SK-N-SH (cell line): ENCODE results near the gene DDAH2. TPM values are rescaled to one million over a fixed set of nuclear protein-coding genes. Genes with fewer than 3 reads are reported as not detected.

ENCODE experiments used
- CTCF ChIA-PET: fragments of 300-600, 350-600 bp; formaldehyde crosslinking; extraction: SDS; loops from one replicate; lab custom pipeline; 2021; lab: Yijun Ruan, JAX
- POLR2A ChIA-PET: fragments of 350-600 bp; sonication (Branson Sonifier 250); formaldehyde crosslinking; extraction: SDS; loops from one replicate; lab custom pipeline; 2020; ENCODE audit warnings: antibody characterized with exemption, inconsistent platforms; lab: Yijun Ruan, JAX
- DNase-seq: peaks from one replicate; pipeline ENCODE4 v3.0.0; 2012
- H2AFZ ChIP-seq: fragments of 200-600 bp; sonication (generic); 2 replicates; pipeline ENCODE4 v1.8.1; 2016; ENCODE audit warnings: antibody characterized with exemption, mild to moderate bottlenecking, low read depth
- H3F3A ChIP-seq: fragments of 200-600 bp; sonication (generic); replicated peaks from 2 replicates; pipeline ENCODE3; 2016; ENCODE audit warnings: antibody characterized with exemption, mild to moderate bottlenecking; ENCODE audit not compliant: insufficient read depth
- H3K27ac ChIP-seq, 2 experiments: fragments of 200-500 bp in 1 of 2; fragments of 200-600 bp in 1 of 2; sonication (Bioruptor generic) in 1 of 2; sonication (generic), shearing (Covaris generic) in 1 of 2; 2 replicates each; pipeline versions ENCODE4 v1.5.1 to v1.6.1; 2014 to 2016; ENCODE audit warnings: low read depth in 2 of 2, inconsistent platforms in 1 of 2, low read length in 1 of 2, mild to moderate bottlenecking in 1 of 2, mixed read lengths in 1 of 2
- H3K27me3 ChIP-seq: fragments of 200-600 bp; sonication (generic), shearing (Covaris generic); 2 replicates; pipeline ENCODE4 v1.6.1; 2016; ENCODE audit warnings: mixed run types; ENCODE audit not compliant: insufficient read depth
- H3K36me3 ChIP-seq, 2 experiments: fragments of 200-500 bp in 1 of 2; fragments of 200-600 bp in 1 of 2; sonication (Bioruptor generic) in 1 of 2; sonication (generic) in 1 of 2; replicated peaks in 1 of 2; 2 replicates each; pipeline versions ENCODE3 to v1.5.1; 2014 to 2016; ENCODE audit warnings: low read length in 1 of 2, mild to moderate bottlenecking in 1 of 2; ENCODE audit not compliant: insufficient read depth in 2 of 2, control insufficient read depth in 1 of 2
- H3K4me1 ChIP-seq, 2 experiments: fragments of 200-500 bp in 1 of 2; fragments of 200-600 bp in 1 of 2; sonication (Bioruptor generic) in 1 of 2; sonication (generic), shearing (Covaris generic) in 1 of 2; 2 replicates each; pipeline versions ENCODE4 v1.5.1 to v1.6.1; 2014 to 2016; ENCODE audit warnings: low read depth in 1 of 2, low read length in 1 of 2, mixed run types in 1 of 2; ENCODE audit not compliant: insufficient read depth in 2 of 2, control insufficient read depth in 1 of 2
- H3K4me2 ChIP-seq: fragments of 200-600 bp; sonication (generic), shearing (Covaris generic); 2 replicates; pipeline ENCODE4 v1.6.1; 2017; ENCODE audit warnings: mixed run types
- H3K4me3 ChIP-seq, 2 experiments: fragments of 200-500 bp in 1 of 2; fragments of 200-600 bp in 1 of 2; sonication (Bioruptor generic) in 1 of 2; sonication (generic), shearing (Covaris generic) in 1 of 2; 2 replicates each; pipeline versions ENCODE4 v1.5.1 to v1.8.1; 2014 to 2016; ENCODE audit warnings: low read depth in 2 of 2, inconsistent platforms in 1 of 2, low read length in 1 of 2, mild to moderate bottlenecking in 1 of 2, mixed read lengths in 1 of 2, moderate library complexity in 1 of 2
- H3K79me2 ChIP-seq: fragments of 200-600 bp; sonication (generic); 2 replicates; pipeline ENCODE4 v1.8.1; 2017; ENCODE audit warnings: mild to moderate bottlenecking; ENCODE audit not compliant: insufficient read depth
- H3K9ac ChIP-seq: fragments of 200-600 bp; sonication (generic); 2 replicates; pipeline ENCODE4 v1.6.1; 2017; ENCODE audit warnings: mixed run types
- H3K9me2 ChIP-seq: fragments of 200-600 bp; sonication (generic); 2 replicates; pipeline ENCODE4 v1.6.1; 2017; ENCODE audit warnings: mixed run types
- H3K9me3 ChIP-seq: fragments of 200-600 bp; sonication (generic); 2 replicates; pipeline ENCODE4 v1.6.1; 2017; ENCODE audit warnings: mixed run types, mild to moderate bottlenecking, moderate library complexity
- H4K20me1 ChIP-seq: fragments of 200-600 bp; sonication (generic); 2 replicates; pipeline ENCODE4 v1.6.1; 2017; ENCODE audit warnings: mild to moderate bottlenecking, mixed run types; ENCODE audit not compliant: insufficient read depth
- CTCF ChIP-seq: fragments of 200-600 bp; sonication (generic); IDR thresholded peaks from 2 replicates; pipeline ENCODE4 v1.6.1; 2017; ENCODE audit warnings: antibody characterized with exemption, mild to moderate bottlenecking, moderate library complexity
- ELF1 ChIP-seq: IDR thresholded peaks from 2 replicates; pipeline ENCODE4 v1.4.0; 2012
- EP300 ChIP-seq, 2 experiments: IDR thresholded peaks; 2 replicates each; pipeline versions ENCODE4 v1.4.0 to v1.6.1; 2012; ENCODE audit warnings: borderline replicate concordance in 1 of 2, low read depth in 1 of 2, low read length in 1 of 2
- EZH2phosphoT487 ChIP-seq: fragments of 200-600 bp; sonication (generic); IDR thresholded peaks from 2 replicates; pipeline ENCODE4 v1.6.1; 2017; ENCODE audit warnings: low read depth, mixed run types, mild to moderate bottlenecking, antibody characterized with exemption, moderate library complexity, borderline replicate concordance
- FOSL2 ChIP-seq: IDR thresholded peaks from 2 replicates; pipeline ENCODE4 v1.4.0; 2012; ENCODE audit warnings: low read depth, mild to moderate bottlenecking, moderate library complexity, borderline replicate concordance
- FOXM1 ChIP-seq: IDR thresholded peaks from 2 replicates; pipeline ENCODE4 v1.4.0; 2012; ENCODE audit warnings: low read depth, mild to moderate bottlenecking
- GABPA ChIP-seq: IDR thresholded peaks from 2 replicates; pipeline ENCODE4 v1.4.0; 2012; ENCODE audit warnings: low read depth, mild to moderate bottlenecking
- GATA2 ChIP-seq: sonication (generic); formaldehyde crosslinking; IDR thresholded peaks from 2 replicates; pipeline ENCODE4 v1.5.0; 2020; ENCODE audit warnings: mild to moderate bottlenecking, missing genetic modification reagents
- MAX ChIP-seq: IDR thresholded peaks from 2 replicates; pipeline ENCODE4 v1.4.0; 2012; ENCODE audit warnings: low read depth
- MEF2A ChIP-seq: IDR thresholded peaks from 2 replicates; pipeline ENCODE4 v1.4.0; 2012; ENCODE audit warnings: low read depth, borderline replicate concordance
- MXI1 ChIP-seq: IDR thresholded peaks from 2 replicates; pipeline ENCODE4 v1.6.1; 2012; ENCODE audit warnings: mild to moderate bottlenecking, low read depth, low read length, improper control_type of control experiment
- NFIC ChIP-seq: IDR thresholded peaks from 2 replicates; pipeline ENCODE4 v1.4.0; 2012; ENCODE audit warnings: borderline replicate concordance
- NRF1 ChIP-seq: IDR thresholded peaks from 2 replicates; pipeline ENCODE4 v1.6.1; 2012; ENCODE audit warnings: low read depth, mild to moderate bottlenecking, low read length
- POLR2AphosphoS5 ChIP-seq: IDR thresholded peaks from 2 replicates; pipeline ENCODE4 v1.6.1; 2012; ENCODE audit warnings: low read depth, low read length
- RCOR1 ChIP-seq: fragments of 150-350 bp; IDR thresholded peaks from 2 replicates; pipeline ENCODE4 v1.6.1; 2017; ENCODE audit warnings: antibody characterized with exemption, low read length
- RFX5 ChIP-seq: IDR thresholded peaks from 2 replicates; pipeline ENCODE4 v1.6.1; 2012; ENCODE audit warnings: mild to moderate bottlenecking, improper control_type of control experiment, low read length
- RXRA ChIP-seq: IDR thresholded peaks from 2 replicates; pipeline ENCODE4 v1.4.0; 2012; ENCODE audit warnings: low read depth, mild to moderate bottlenecking, borderline replicate concordance
- USF2 ChIP-seq: fragments of 150-350 bp; IDR thresholded peaks from 2 replicates; pipeline ENCODE4 v1.6.1; 2017; ENCODE audit warnings: antibody characterized with exemption, low read length, low read depth, borderline replicate concordance
- YY1 ChIP-seq: IDR thresholded peaks from 2 replicates; pipeline ENCODE4 v1.4.0; 2012; ENCODE audit warnings: low read depth, mild to moderate bottlenecking
- ZBTB33 ChIP-seq: IDR thresholded peaks from 2 replicates; pipeline ENCODE4 v1.4.0; 2012; ENCODE audit warnings: low read depth, borderline replicate concordance
- WGBS: methylation state at CpG from one replicate; pipeline ENCODE4 v1.1.6; 2017; ENCODE audit warnings: low lambda C conversion rate; 5-methylcytosine and 5-hydroxymethylcytosine counted together
- polyA plus RNA-seq, 3 experiments: library from polyadenylated mRNA; depleted of rRNA; stranded (reverse); fragments of >200 nt; gene quantifications; 2 replicates each; pipeline ENCODE4 v1.2.3, GENCODE V29; 2012

DDAH2 gene
- polyA plus RNA-seq, 1 of the 3 experiments (the other 2 are of a cell fraction), result 180 TPM

GRCh38 chr6:31702405-31702818 is 26.7 kb downstream of the DDAH2 start:
- Histone ChIP-seq H3K36me3 (peaks cover 0 to 17% of the 10 kb centered on the region in 2 experiments), H3K4me2 (peak overlapping the region; percentile 97), H3K79me2 (peaks cover 36% of the 10 kb centered on the region), H3K9me3 (no peaks in the 10 kb centered on the region), H3F3A (peaks cover 12% of the 10 kb centered on the region), H3K4me3 (peak overlapping the region; percentile 81 to 98), H2AFZ (peak overlapping the region; percentile 91), H3K9ac (peak overlapping the region; percentile 95), H3K9me2 (no peaks in the 10 kb centered on the region), H3K27me3 (no peaks in the 10 kb centered on the region), H4K20me1 (no peaks in the 10 kb centered on the region), H3K27ac (peak overlapping the region; percentile 87 to 89), H3K4me1 (peaks cover 0 to 15% of the 10 kb centered on the region in 2 experiments; a peak in 2 of 4 replicates)
- WGBS, result 2% methylated on average over 10 of the region's 10 CpGs
- POLR2A ChIA-PET, result interaction anchor here (1.0 to 1.8 kb wide), 5 partner anchors 8 to 128 kb away, joined by 3 to 7 read pairs (median 4); partner anchors contain the start of genes HSPA1B and VARS1
- DNase-seq, result no peak
- CTCF ChIA-PET, result interaction anchor here (0.7 to 1.7 kb wide), 4 partner anchors 10 to 126 kb away, joined by 3 to 5 read pairs (median 4); partner anchors contain the start of gene MSH5
- TF ChIP-seq EP300 (IDR thresholded peaks at IDR 0.05; ENCODE audit: borderline replicate concordance in 1 of 2, low read depth in 1 of 2, low read length in 1 of 2), result no peak
- no peak for TF ChIP-seq ELF1
- TF ChIP-seq YY1, result no peak
- TF ChIP-seq MXI1, result no peak
- TF ChIP-seq GABPA, result no peak
- TF ChIP-seq RCOR1, result no peak
- no peak for TF ChIP-seq MAX
- no peak for TF ChIP-seq GATA2 (CRISPR knock-in tag)
- no peak for TF ChIP-seq FOXM1
- no peak for TF ChIP-seq RXRA
- no peak for TF ChIP-seq NRF1
- TF ChIP-seq ZBTB33, result no peak
- no peak for TF ChIP-seq NFIC
- TF ChIP-seq POLR2AphosphoS5, result no peak
- no peak for TF ChIP-seq RFX5
- no peak for TF ChIP-seq CTCF
- TF ChIP-seq MEF2A, result no peak
- TF ChIP-seq EZH2phosphoT487, result no peak
- no peak for TF ChIP-seq FOSL2
- no peak for TF ChIP-seq USF2
